HEK293 (cell line): ENCODE results near the gene EFHD1.

Experiments used
- CTCF ChIA-PET: fragments of 350-600 bp; formaldehyde crosslinking; extraction: SDS; loops from one replicate; lab custom pipeline; 2021; ENCODE audit warnings: antibody characterized with exemption; lab: Yijun Ruan, JAX
- POLR2A ChIA-PET: fragments of 300-600 bp; formaldehyde crosslinking; extraction: SDS; loops from one replicate; lab custom pipeline; 2020; ENCODE audit warnings: antibody characterized with exemption, inconsistent platforms; lab: Yijun Ruan, JAX
- H3K27ac ChIP-seq: fragments of 200-500 bp; sonication (Bioruptor generic); 2 replicates; pipeline ENCODE4 v1.5.1; 2014; ENCODE audit warnings: low read depth, low read length, control low read depth, inconsistent platforms; ENCODE audit errors: extremely low read depth
- H3K36me3 ChIP-seq, 2 experiments: fragments of 200-500 bp in 1 of 2; sonication (Bioruptor generic) in 1 of 2; 1 replicate in 1 of 2; 2 replicates in 1 of 2; pipeline ENCODE4 v1.5.1; 2014 to 2017; ENCODE audit warnings: inconsistent platforms in 2 of 2, low read length in 2 of 2; ENCODE audit not compliant: control insufficient read depth in 2 of 2, insufficient read depth in 1 of 2
- H3K4me1 ChIP-seq: fragments of 200-500 bp; sonication (Bioruptor generic); 2 replicates; pipeline ENCODE4 v1.5.1; 2014; ENCODE audit warnings: mild to moderate bottlenecking, low read length, inconsistent platforms; ENCODE audit not compliant: control insufficient read depth, insufficient read depth
- H3K4me3 ChIP-seq: 2 replicates; pipeline ENCODE4 v1.5.1; 2011; ENCODE audit warnings: low read depth, mild to moderate bottlenecking, control low read depth, low read length, moderate library complexity
- H3K9me3 ChIP-seq: fragments of 200-500 bp; sonication (Bioruptor generic); 2 replicates; pipeline ENCODE4 v1.5.1; 2014; ENCODE audit warnings: low read depth, low read length, inconsistent platforms; ENCODE audit not compliant: control insufficient read depth, insufficient read depth
- HOXC10 ChIP-seq: sonication (generic); formaldehyde crosslinking; IDR thresholded peaks from 2 replicates; pipeline ENCODE4 v1.8.1; 2023; ENCODE audit warnings: mild to moderate bottlenecking, missing genetic modification reagents
- INSM2 ChIP-seq: fragments of 450-650 bp; formaldehyde crosslinking; IDR thresholded peaks from 2 replicates; pipeline ENCODE4 v1.5.1; 2016; ENCODE audit warnings: missing biosample characterization, missing genetic modification characterization
- MZF1 ChIP-seq: fragments of 450-650 bp; formaldehyde crosslinking; IDR thresholded peaks from 2 replicates; pipeline ENCODE4 v1.5.1; 2017; ENCODE audit warnings: missing biosample characterization, missing genetic modification characterization, borderline replicate concordance
- REST ChIP-seq: fragments of 450-650 bp; formaldehyde crosslinking; IDR thresholded peaks from 2 replicates; pipeline ENCODE4 v1.5.1; 2016; ENCODE audit warnings: missing biosample characterization, missing genetic modification characterization
- SP2 ChIP-seq: fragments of 450-650 bp; formaldehyde crosslinking; IDR thresholded peaks from 2 replicates; pipeline ENCODE4 v1.5.1; 2016; ENCODE audit warnings: missing biosample characterization, missing genetic modification characterization
- SP7 ChIP-seq: fragments of 450-650 bp; formaldehyde crosslinking; IDR thresholded peaks from 2 replicates; pipeline ENCODE4 v1.5.1; 2016; ENCODE audit warnings: missing biosample characterization, missing genetic modification characterization
- ZNF221 ChIP-seq: fragments of 450-650 bp; formaldehyde crosslinking; IDR thresholded peaks from 2 replicates; pipeline ENCODE4 v1.5.1; 2017; ENCODE audit warnings: missing biosample characterization, missing genetic modification characterization, borderline replicate concordance
- ZNF223 ChIP-seq: fragments of 450-650 bp; formaldehyde crosslinking; IDR thresholded peaks from 2 replicates; pipeline ENCODE4 v1.5.1; 2016; ENCODE audit warnings: missing biosample characterization, missing genetic modification characterization
- ZNF23 ChIP-seq: fragments of 450-650 bp; formaldehyde crosslinking; IDR thresholded peaks from 2 replicates; pipeline ENCODE4 v1.5.1; 2016; ENCODE audit warnings: missing biosample characterization, missing genetic modification characterization, borderline replicate concordance
- ZNF354C ChIP-seq: fragments of 450-650 bp; formaldehyde crosslinking; IDR thresholded peaks from 2 replicates; pipeline ENCODE4 v1.5.1; 2016; ENCODE audit warnings: missing biosample characterization, missing genetic modification characterization, low read depth, borderline replicate concordance
- ZNF629 ChIP-seq: fragments of 450-650 bp; formaldehyde crosslinking; IDR thresholded peaks from 2 replicates; pipeline ENCODE4 v1.5.1; 2017; ENCODE audit warnings: missing biosample characterization, missing genetic modification characterization
- ZNF654 ChIP-seq: fragments of 450-650 bp; formaldehyde crosslinking; IDR thresholded peaks from 2 replicates; pipeline ENCODE4 v1.5.1; 2016; ENCODE audit warnings: low read depth, missing biosample characterization, missing genetic modification characterization
- ZNF677 ChIP-seq: fragments of 450-650 bp; IDR thresholded peaks from 2 replicates; pipeline ENCODE4 v1.5.0; 2018; ENCODE audit warnings: missing biosample characterization, mild to moderate bottlenecking, missing genetic modification characterization, moderate library complexity
- ZNF785 ChIP-seq: fragments of 450-650 bp; formaldehyde crosslinking; IDR thresholded peaks from 2 replicates; pipeline ENCODE4 v1.5.1; 2016; ENCODE audit warnings: missing biosample characterization, missing genetic modification characterization
- TF ChIP-seq, protein P1 (sequence below): fragments of 450-650 bp; formaldehyde crosslinking; IDR thresholded peaks from 2 replicates; pipeline ENCODE4 v1.5.1; 2016; ENCODE audit warnings: missing biosample characterization, missing genetic modification characterization
- TF ChIP-seq, protein P2 (sequence below): fragments of 450-650 bp; formaldehyde crosslinking; IDR thresholded peaks from 2 replicates; pipeline ENCODE4 v1.5.1; 2017; ENCODE audit warnings: missing biosample characterization, mild to moderate bottlenecking, missing genetic modification characterization, moderate library complexity
- TF ChIP-seq, protein P3 (sequence below): fragments of 450-650 bp; formaldehyde crosslinking; IDR thresholded peaks from 2 replicates; pipeline ENCODE4 v1.5.1; 2016; ENCODE audit warnings: missing biosample characterization, missing genetic modification characterization
- TF ChIP-seq, protein P4 (sequence below): fragments of 450-650 bp; formaldehyde crosslinking; IDR thresholded peaks from 2 replicates; pipeline ENCODE4 v1.5.1; 2016; ENCODE audit warnings: missing biosample characterization, missing genetic modification characterization

The EFHD1 gene

DNA sequence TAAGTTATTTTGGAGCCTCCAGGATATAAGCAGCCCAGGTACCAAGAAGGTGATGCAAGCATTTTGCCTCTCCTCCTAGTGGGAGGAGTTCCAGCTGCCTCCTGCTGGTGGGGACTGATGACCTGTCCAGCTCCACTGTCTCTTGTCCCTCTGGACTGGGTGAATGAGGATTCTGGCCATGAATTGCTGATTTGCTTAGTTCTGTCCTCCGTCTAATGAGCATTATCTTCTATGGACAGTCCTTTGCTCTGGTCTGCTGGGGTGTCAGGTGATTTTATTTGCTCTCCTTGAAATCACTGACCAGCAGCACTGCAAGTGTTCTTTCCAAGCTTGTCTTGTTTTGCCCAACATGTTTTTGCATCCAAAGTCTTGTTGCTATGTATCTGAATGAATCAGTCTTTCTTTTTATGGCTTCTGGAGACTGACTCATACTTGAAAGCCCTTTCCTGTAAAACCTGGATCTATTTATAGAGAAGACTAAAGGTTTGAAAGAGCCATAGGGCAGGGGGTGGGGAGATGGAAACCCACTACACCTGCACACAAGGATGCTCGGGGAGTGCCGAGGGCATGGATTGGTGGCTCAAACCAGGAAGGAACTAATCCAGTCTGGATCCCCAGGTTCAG, 40.5 kb upstream of the EFHD1 start (continued):
- TF ChIP-seq ZNF354C = no peak
- TF ChIP-seq, protein P1, sequence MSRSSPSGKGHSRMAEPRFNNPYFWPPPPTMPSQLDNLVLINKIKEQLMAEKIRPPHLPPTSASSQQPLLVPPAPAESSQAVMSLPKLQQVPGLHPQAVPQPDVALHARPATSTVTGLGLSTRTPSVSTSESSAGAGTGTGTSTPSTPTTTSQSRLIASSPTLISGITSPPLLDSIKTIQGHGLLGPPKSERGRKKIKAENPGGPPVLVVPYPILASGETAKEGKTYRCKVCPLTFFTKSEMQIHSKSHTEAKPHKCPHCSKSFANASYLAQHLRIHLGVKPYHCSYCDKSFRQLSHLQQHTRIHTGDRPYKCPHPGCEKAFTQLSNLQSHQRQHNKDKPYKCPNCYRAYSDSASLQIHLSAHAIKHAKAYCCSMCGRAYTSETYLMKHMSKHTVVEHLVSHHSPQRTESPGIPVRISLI (tag by site-specific recombination) = no peak
- TF ChIP-seq, protein P2, sequence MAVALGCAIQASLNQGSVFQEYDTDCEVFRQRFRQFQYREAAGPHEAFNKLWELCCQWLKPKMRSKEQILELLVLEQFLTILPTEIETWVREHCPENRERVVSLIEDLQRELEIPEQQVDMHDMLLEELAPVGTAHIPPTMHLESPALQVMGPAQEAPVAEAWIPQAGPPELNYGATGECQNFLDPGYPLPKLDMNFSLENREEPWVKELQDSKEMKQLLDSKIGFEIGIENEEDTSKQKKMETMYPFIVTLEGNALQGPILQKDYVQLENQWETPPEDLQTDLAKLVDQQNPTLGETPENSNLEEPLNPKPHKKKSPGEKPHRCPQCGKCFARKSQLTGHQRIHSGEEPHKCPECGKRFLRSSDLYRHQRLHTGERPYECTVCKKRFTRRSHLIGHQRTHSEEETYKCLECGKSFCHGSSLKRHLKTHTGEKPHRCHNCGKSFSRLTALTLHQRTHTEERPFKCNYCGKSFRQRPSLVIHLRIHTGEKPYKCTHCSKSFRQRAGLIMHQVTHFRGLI (tag by site-specific recombination) = no peak
- TF ChIP-seq SP2 (tag by site-specific recombination) = no peak
- TF ChIP-seq MZF1 (tag by site-specific recombination) = no peak
- TF ChIP-seq HOXC10 (CRISPR knock-in tag) = no peak
- TF ChIP-seq, protein P3, sequence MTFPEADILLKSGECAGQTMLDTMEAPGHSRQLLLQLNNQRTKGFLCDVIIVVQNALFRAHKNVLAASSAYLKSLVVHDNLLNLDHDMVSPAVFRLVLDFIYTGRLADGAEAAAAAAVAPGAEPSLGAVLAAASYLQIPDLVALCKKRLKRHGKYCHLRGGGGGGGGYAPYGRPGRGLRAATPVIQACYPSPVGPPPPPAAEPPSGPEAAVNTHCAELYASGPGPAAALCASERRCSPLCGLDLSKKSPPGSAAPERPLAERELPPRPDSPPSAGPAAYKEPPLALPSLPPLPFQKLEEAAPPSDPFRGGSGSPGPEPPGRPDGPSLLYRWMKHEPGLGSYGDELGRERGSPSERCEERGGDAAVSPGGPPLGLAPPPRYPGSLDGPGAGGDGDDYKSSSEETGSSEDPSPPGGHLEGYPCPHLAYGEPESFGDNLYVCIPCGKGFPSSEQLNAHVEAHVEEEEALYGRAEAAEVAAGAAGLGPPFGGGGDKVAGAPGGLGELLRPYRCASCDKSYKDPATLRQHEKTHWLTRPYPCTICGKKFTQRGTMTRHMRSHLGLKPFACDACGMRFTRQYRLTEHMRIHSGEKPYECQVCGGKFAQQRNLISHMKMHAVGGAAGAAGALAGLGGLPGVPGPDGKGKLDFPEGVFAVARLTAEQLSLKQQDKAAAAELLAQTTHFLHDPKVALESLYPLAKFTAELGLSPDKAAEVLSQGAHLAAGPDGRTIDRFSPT = no peak
- TF ChIP-seq ZNF23 (tag by site-specific recombination) = no peak
- TF ChIP-seq REST (tag by site-specific recombination) = no peak
- no peak for TF ChIP-seq ZNF223
- TF ChIP-seq ZNF654 (tag by site-specific recombination) = no peak

DNA sequence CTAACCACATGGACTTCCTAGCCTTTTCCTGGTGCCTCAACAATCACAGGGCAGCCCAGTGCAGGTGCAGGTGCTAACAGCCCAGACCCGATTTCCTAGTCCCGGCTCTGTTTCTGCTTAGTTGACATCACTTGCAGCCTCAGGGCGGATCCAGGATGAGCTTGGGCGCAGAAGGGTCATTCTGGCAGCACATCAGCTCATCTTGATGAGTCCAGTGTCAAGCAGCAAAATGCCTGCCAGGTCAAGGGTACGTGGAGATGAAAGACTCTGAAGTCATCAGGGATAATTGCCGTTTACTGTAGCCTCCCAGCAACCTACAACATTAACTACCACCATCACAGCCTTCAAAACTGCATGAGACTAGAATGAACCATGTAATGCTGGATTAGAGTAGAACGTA, 39.4 kb upstream of the EFHD1 start:
- ChIA-PET POLR2A (no interaction called here), CTCF (no interaction called here)
- no peak for TF ChIP-seq SP7
- TF ChIP-seq INSM2 = no peak
- no peak for TF ChIP-seq ZNF629
- no peak for TF ChIP-seq ZNF677
- no peak for TF ChIP-seq ZNF785
- TF ChIP-seq, protein P4, sequence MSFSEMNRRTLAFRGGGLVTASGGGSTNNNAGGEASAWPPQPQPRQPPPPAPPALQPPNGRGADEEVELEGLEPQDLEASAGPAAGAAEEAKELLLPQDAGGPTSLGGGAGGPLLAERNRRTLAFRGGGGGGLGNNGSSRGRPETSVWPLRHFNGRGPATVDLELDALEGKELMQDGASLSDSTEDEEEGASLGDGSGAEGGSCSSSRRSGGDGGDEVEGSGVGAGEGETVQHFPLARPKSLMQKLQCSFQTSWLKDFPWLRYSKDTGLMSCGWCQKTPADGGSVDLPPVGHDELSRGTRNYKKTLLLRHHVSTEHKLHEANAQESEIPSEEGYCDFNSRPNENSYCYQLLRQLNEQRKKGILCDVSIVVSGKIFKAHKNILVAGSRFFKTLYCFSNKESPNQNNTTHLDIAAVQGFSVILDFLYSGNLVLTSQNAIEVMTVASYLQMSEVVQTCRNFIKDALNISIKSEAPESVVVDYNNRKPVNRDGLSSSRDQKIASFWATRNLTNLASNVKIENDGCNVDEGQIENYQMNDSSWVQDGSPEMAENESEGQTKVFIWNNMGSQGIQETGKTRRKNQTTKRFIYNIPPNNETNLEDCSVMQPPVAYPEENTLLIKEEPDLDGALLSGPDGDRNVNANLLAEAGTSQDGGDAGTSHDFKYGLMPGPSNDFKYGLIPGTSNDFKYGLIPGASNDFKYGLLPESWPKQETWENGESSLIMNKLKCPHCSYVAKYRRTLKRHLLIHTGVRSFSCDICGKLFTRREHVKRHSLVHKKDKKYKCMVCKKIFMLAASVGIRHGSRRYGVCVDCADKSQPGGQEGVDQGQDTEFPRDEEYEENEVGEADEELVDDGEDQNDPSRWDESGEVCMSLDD (tag by site-specific recombination) = no peak
- no peak for TF ChIP-seq ZNF221 (tag by site-specific recombination)
- H3K4me1 ChIP-seq = no peaks in the 10 kb centered on the region
- H3K9me3 ChIP-seq = no peaks in the 10 kb centered on the region
- H3K36me3 ChIP-seq = no peaks in the 10 kb centered on the region
- no peak overlapping the region for H3K27ac ChIP-seq
- H3K4me3 ChIP-seq = no peak overlapping the region
